GM19240 (cell line): ENCODE measurements around the gene TBC1D25.
A peak's percentile ranks its signal among the peaks of the same experiment; 100 is the strongest.
"Not testable (repeated sequence)": the region's sequence is repeated elsewhere in the genome, so short reads cannot be mapped to it uniquely, and the experiment has no call there.

Experiments used
- DNase-seq: peaks from one replicate; pipeline ENCODE4 v3.0.0; 2011; ENCODE audit warnings: low spot score; ENCODE audit not compliant: insufficient read length

TBC1D25 gene

GRCh38 chrX:48514868-48515460 lies 24.6 kb upstream of the TBC1D25 start:
- no peak for DNase-seq

GRCh38 chrX:48515842-48516241 lies 23.7 kb upstream of the TBC1D25 start:
- DNase-seq: no peak

GRCh38 chrX:48516285-48516684 lies 23.2 kb upstream of the TBC1D25 start:
- DNase-seq: no peak

GRCh38 chrX:48516987-48517386 lies 22.5 kb upstream of the TBC1D25 start:
- DNase-seq: no peak

GRCh38 chrX:48519481-48519880 lies 20.0 kb upstream of the TBC1D25 start:
- DNase-seq: not testable (repeated sequence)

GRCh38 chrX:48520455-48520854 lies 19.1 kb upstream of the TBC1D25 start:
- no peak for DNase-seq

- no peak for DNase-seq
Observed at GRCh38 chrX:48520976-48521352, 18.6 kb upstream of the TBC1D25 start.

- peak; percentile 76 for DNase-seq
Observed at GRCh38 chrX:48521353-48522243, 17.9 kb upstream of the TBC1D25 start, which contains the start of gene EBP. EBP (plus strand) TSS chrX:48521808; CDS start chrX:48523772, 1,964 bp downstream.

GRCh38 chrX:48522291-48522690 lies 17.2 kb upstream of the TBC1D25 start:
- DNase-seq: no peak

GRCh38 chrX:48523682-48524081 lies 15.8 kb upstream of the TBC1D25 start:
- no peak for DNase-seq

- not testable (repeated sequence) for DNase-seq
Observed at GRCh38 chrX:48525853-48526252, 13.7 kb upstream of the TBC1D25 start.

GRCh38 chrX:48530736-48531135 lies 8.8 kb upstream of the TBC1D25 start:
- DNase-seq: no peak

- no peak for DNase-seq
Observed at GRCh38 chrX:48531358-48531959, 8.1 kb upstream of the TBC1D25 start.

- no peak for DNase-seq
Observed at GRCh38 chrX:48532161-48532560, 7.4 kb upstream of the TBC1D25 start.

GRCh38 chrX:48533165-48533564 lies 6.3 kb upstream of the TBC1D25 start:
- no peak for DNase-seq

GRCh38 chrX:48538641-48539344 lies 721 bp upstream of the TBC1D25 start:
- DNase-seq: no peak

- no peak for DNase-seq
Observed at GRCh38 chrX:48540028-48540375, 488 bp downstream of the TBC1D25 start.

GRCh38 chrX:48540480-48540879 lies 966 bp downstream of the TBC1D25 start:
- no peak for DNase-seq

- DNase-seq: no peak
Observed at GRCh38 chrX:48541140-48541814, 1.8 kb downstream of the TBC1D25 start.

- DNase-seq: no peak
Observed at GRCh38 chrX:48548871-48549270, 9.4 kb downstream of the TBC1D25 start.

GRCh38 chrX:48555731-48556325 lies 16.3 kb downstream of the TBC1D25 start:
- not testable (repeated sequence) for DNase-seq
